Measurements from ENCODE around the gene TTPAL. TPM values are rescaled to one million over a fixed set of nuclear protein-coding genes. Genes with fewer than 3 reads are reported as not detected.
A peak's percentile ranks its signal among the peaks of the same experiment; 100 is the strongest.
"Not testable (repeated sequence)": the region's sequence is repeated elsewhere in the genome, so short reads cannot be mapped to it uniquely, and the experiment has no call there.

Gene TTPAL
- total RNA-seq, 1 experiment from 2014 or later, result 10.7 TPM

DNA sequence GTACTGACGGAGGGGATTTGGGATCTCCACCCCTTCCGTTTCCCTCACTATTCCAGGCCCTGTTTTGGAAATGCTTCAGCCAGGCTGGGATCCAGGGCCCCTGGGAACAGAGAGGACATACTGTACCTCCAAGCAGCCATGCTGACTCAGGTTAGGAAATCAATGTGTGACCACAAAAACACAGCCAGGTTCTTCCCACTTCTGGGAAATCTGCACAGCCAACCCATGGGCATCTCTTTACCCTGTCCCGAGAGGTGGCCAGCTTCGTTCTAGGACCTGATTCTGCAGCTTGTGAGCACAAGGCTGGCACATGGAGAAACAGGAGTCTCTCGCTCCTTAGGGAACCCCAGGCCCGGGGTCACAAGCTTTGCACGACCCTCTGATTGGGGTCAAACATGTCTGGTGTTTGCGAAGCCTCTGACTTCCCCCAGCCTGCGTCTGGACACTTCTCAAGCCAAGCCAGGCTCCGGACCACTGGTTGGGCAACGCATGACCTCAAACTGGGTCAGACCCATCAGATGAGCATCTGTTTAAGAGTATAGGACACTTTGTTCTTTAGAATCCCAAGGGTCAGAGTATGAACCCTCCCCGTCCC lies 8.3 kb upstream of the TTPAL start:
- peak; percentile 8 for DNase-seq (ENCODE audit: low read depth)

DNA sequence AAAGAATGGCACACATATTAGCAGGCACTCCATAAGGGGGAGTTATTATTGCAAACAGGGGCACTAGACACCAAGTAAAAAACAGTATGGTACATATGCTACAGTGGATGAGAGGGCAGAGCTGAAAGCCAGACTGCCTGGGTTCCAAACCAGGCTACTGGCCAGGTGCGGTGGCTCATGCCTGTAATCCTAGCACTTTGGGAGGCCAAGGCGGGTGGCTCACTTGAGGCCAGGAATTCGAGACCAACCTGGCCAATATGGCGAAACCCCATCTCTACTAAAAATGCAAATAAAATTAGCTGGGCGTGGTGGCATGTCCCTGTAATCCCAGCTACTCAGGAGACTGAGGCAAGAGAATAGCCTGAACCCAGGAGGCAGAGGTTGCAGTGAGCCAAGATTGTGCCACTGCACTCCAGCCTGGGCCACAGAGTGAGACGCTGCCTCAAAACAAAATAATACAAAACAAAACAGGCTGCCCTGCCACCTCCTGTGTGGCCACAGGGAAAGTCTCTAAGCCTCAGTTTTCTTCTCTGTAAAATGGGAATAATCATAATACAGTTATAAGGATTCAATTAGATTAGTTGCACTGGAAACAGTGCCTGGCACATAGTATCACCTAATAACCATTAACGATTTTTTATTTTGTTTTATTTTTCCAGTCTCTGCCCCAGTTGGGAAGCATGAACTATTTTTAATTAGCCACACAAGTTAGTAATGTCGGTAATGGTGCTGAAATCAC lies 7.5 kb upstream of the TTPAL start:
- DNase-seq (ENCODE audit: low read depth), result no peak

DNA sequence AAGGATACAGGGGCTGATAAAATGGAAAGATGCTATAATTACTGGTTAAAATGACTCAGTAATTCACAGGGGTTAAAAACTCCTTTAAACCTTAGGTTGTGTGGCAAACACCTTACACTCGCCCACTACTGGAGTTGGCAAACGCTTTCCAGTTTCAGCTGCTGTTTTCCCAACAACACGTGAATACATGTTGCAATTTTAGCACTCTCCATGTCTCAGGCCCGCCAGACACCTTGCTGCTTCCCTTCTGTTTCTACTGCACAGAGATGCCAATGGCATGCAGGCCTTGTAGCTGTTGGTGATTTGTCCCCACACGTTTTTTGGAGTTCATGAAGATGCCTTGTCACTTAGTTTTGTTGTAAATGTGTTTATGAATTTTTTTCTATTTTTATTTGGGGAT lies 5.3 kb upstream of the TTPAL start:
- no peak for DNase-seq (ENCODE audit: low read depth)

DNA sequence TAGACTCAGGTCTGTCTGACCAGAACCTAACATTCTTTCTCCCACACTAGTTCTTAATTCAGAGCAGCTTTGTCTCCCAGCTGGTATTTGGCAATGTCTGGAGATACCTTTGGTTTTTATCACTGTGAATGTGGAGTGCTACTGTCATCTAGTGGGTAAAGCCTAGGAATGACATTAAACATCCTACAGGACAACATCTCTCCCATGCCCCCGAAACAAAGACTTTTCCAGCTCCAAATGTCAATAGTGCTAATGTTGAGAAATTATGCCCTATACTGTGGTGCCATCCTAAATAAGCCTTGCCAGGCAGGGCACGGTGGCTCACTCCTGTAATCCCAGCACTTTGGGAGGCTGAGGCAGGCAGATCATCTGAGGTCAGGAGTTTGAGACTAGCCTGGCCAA lies 4.2 kb upstream of the TTPAL start:
- no peak for DNase-seq (ENCODE audit: low read depth)

DNA sequence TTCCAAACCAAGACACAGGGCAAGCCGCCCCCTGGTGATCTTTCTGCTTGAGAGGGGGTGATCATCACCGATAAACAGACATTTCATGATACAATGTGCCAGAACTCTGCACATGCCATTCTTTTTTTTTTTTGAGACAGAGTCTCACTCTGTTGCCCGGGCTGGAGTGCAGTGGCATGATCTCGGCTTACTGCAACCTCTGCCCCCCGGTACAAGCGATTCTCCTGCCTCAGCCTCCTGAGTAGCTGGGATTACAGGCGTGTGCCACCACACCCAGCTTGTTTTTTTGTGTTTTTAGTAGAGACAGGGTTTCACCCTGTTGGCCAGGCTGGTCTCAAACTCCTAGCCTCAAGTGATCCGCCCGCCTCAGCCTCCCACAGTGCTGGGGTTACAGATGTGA lies 3.4 kb upstream of the TTPAL start:
- DNase-seq (ENCODE audit: low read depth), result not testable (repeated sequence)

DNA sequence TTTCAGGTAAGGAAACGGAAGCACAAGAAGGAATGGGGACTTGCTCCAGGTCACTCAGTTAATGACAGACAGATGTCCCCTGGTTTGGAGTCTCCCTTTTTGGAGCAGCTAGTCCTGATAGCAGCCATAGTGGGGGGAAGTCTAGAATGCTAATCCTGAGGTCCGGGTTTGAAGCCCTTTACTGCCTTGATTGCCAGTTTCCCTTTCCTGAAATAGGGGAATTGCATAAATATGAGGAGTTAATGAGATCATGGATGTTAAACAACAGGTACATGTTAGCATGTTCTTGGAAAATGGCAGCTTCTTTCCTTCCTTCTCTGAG lies 341 bp upstream of the TTPAL start:
- no peak for DNase-seq (ENCODE audit: low read depth)

DNA sequence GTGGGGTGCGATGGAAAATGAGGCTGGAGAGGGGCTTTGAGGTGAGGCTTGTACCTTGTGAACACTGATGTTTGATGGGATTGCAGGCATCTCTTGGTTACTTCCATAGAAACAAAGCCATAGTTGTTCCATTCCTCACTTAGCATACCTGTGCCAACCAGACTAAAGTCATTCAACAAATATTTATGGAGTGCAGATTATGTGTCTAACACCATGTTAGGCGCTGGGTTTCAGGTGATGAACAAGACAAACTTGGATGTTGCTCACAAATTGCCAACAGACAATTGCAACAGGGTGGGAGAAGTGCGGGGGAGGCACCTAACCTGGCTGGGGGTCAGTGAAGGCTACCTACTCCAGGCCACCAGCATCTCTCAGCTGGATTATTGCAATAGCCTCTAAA lies 1.5 kb downstream of the TTPAL start:
- DNase-seq (ENCODE audit: low read depth), result no peak

DNA sequence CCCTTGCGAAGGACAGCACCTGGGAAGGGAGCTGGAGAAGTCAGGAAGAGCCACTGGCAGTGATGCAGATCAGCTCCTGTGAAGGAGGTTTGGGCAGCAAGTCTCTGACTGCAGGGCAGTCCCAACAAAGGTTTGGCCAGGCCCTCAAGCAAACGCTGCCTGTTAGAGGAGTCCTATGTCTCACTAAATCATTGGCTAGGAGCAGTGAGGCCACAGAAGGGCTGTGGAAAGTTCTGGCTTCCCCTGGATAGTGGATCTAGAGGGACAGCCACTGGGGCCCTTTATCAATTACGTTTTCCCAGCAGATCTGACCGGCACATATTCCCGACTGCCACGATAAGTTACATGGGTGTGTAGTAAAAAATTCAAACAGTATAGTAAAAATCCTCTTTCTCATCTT lies 2.5 kb downstream of the TTPAL start:
- DNase-seq (ENCODE audit: low read depth), result no peak

DNA sequence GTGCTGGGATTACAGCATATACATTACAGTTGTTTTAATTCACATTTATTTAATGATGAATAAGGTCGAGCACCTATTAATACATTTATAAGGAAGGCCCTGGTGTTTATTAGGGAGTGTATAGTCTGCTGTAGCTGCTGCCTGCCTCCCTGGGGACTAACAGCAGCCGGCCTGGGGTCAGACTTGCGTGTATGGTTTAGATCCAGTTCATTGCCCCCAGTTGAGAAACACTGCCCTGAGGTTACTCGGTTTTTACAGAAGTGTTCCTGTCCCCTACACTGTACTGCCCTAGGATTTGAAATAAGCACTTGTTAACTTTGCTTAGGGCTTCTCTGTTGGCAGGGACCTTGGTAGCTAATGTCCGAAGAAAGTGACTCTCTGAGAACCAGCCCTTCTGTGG lies 4.0 kb downstream of the TTPAL start:
- DNase-seq (ENCODE audit: low read depth), result no peak

DNA sequence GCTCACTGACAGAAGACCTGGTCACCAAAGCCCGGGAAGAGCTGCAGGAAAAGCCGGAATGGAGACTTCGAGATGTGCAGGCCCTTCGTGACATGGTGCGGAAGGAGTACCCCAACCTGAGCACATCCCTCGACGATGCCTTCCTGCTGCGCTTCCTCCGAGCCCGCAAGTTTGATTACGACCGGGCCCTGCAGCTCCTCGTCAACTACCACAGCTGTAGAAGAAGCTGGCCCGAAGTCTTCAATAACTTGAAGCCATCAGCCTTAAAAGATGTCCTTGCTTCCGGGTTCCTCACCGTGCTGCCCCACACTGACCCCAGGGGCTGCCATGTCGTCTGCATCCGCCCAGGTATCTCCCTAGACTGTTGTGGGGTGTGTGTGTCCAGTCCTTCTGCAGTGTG lies 4.4 kb downstream of the TTPAL start:
- no peak for DNase-seq (ENCODE audit: low read depth)

DNA sequence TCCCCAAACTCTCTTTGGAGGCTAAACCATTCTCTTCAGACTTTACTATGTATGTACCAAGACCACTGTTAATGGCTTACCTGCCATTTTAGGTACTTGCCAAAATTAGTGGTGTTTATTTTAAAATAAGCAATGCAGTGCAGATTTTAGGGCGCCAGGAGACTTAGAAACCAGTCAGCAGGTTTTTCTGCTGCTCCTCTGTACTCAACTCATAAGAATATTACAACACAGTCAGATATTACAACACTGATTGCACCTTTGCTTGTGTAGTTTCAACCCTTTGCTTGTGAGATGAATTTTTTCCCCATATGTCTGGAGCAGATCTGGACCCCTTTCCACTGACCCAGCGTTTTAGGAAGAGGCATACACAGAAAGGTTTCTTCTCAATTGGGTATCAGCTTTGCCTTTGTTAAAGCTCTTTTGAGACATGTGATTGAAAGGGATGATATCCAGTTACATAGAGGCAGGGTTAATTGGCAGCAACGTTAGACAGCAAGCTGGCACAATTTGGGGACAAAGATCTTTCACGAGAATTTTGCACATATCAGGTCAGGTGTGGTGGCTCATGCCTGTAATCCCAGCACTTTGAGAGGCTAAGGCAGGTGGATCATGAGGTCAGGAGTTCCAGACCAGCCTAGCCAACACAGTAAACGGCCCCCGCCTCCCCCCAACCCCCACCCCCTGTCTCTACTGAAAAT lies 6.2 kb downstream of the TTPAL start:
- DNase-seq (ENCODE audit: low read depth), result no peak

DNA sequence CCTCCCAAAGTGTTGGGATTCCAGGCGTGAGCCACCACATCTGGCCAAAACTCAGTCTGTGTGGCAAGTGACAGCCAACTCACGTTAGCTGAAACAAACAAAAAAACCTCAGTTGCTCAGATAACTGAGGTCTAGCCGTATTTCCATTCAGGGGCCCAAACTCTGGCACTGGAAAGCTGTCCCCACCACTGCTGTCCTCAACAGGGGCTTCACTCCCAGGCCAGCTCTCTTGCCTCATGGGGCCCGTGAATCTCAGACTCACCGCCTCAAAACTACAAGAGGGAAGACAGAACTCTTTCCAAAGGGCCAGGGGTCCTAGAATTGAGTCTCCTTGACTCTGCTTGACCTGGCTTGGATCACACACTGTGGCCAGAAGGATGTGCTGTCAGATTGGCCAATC lies 7.4 kb downstream of the TTPAL start:
- DNase-seq (ENCODE audit: low read depth), result no peak

DNA sequence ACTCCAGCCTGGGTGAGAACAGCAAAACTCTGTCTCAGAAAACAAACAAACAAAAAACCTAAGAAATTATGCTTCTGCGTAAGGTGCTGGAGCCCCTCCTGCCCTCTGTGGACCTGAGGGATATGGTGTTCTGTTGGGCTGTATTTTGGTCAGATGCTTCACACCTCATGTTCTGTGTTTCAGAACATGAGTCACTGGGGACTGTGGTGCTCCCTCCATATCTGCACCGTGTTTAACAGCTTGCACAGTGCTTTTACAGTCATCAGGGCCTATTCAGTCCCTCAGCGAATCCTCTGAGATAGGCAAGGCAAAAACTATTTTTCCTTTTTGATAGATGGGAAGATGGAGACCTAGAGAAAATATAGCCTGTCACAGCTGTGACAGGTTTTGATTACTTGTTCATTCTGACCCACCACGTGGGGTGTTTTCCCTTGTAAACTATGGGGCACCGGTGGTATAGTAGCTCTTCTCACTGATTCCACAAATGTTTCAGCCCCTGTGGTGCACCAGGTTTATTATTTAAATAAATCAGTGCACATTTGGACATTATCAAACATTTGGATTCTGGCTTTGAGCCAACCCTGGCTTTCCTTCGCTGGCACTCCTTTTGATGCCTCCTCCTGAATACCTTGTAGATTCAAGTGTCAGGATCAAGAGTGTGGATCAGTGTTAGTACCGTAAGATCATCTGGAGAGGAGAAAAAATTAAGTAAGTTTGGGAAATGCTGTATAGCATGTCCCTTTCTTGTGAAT lies 9.6 kb downstream of the TTPAL start:
- no peak for DNase-seq (ENCODE audit: low read depth)

DNA sequence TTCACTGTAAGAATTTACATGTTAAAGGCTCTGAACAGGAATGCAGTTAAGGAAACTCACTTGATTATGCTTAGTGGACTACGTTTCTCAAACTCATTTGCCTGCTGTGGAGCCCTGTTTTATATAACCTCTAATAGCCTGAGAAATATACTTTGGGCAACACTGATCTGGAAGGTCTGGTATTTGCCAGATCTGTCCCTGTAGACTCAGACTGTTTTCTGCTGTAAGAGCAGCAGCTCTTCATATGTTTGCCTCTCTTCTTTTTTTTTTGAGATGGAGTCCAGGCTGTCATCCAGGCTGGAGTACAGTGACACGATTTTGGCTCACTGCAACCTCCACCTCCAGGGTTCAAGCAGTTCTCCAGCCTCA lies 10.1 kb downstream of the TTPAL start:
- no peak for DNase-seq (ENCODE audit: low read depth)

DNA sequence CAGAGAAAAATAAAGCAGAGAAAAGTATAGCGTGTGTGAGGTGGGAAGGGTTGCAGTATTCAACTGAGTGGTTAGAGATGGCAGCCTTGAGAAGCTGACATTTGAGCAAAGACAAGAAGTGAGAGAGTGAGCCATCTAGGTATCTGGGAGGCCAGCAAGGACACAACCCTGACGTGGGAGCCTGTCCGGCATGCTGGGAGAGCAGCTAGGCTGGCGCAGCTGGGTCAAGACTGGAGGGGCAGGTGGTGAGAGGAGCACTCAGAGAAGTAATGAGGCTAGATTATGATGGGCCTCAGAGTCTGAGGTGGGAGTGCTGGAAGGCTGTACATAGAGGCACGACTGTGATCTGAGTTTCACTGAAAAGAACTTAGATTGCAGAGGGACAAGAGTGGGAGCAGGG lies 12.9 kb downstream of the TTPAL start:
- DNase-seq (ENCODE audit: low read depth), result no peak

DNA sequence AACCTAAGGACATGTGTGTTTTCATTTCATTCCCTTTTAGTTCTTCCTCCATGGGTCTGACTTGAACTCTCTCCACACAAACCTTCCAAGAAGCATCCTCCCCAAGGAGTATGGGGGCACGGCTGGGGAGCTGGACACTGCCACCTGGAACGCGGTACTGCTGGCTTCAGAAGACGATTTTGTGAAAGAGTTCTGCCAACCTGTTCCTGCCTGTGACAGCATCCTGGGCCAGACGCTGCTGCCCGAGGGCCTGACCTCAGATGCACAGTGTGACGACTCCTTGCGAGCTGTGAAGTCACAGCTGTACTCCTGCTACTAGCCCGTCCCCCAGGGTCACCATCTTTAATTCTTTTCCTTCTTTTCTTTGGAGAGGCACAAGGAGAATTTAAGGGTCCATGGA lies 13.5 kb downstream of the TTPAL start:
- DNase-seq (ENCODE audit: low read depth), result no peak

DNA sequence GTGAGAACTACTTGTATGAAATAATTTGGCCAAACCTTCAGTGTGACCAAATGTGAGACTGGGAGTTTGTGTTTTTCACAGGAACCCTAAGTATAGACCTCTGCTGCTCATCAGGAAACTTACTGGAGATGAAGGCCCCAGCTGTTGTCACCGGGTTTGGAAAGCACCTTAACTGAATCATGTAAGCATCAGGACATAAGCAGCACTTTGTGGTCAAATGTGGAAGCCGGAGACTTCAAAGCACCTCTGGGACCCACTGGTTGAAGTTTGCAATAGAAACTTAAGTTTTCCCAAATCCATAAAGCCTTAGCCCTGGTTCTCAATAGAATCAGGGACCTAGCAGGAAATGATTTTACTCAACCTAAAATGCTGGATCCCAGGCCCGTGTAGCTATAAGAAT lies 14.3 kb downstream of the TTPAL start:
- DNase-seq (ENCODE audit: low read depth), result no peak

DNA sequence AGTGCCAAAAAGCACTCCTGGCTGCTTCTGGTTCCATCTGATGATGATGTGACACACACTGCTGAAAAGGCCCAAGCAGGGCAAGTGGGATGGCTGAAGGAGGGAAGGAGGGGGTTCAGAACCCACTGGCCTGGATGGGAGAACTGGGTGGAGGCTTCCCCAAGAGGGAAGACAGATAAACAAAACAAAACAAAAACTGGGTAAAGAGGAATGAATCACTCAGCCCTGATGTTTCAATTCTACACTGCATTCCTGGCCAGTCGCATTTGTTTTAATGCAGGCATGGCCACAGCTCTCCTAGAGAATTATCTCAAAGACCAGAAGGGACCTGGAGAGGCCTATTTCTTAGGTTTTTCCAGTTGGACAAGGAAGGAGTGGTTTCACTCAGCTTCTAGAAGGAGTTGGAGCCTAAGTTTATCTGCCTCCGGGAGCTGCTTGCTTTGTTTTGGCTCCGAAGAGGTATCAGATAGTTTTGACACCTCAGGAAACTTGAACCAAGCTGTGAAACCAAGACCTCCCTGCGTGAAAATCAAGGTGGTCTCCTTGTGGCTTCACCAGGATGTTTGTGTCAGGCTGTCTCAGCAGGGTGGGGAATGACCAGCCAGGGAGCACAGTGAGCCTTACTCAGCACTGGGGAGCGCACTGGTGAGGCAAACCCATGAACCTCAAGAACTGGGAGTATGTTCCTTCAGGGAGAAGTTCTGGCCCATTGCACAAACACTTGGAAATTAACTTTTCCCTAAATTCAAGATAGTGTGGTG lies 16.1 kb downstream of the TTPAL start:
- no peak for DNase-seq (ENCODE audit: low read depth)

DNA sequence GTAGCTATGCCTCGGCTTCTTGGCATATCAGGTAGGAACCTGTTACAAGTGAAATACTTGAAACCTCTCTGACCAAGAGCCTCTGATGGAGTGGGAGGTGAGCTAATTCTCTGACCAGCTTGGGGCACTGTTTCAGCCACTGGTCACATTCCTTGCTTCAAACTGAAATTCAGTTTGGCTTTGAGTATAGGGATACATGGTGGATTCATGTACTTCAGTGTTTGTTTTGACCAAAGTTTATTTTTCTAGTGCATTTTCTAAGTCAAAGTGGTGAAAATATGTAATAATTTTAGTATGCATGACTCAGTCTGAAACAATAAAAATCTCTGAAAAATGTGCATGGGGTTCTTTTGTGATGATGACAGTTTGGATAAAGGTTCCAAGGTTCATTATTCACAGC lies 18.6 kb downstream of the TTPAL start:
- DNase-seq (ENCODE audit: low read depth), result no peak

DNA sequence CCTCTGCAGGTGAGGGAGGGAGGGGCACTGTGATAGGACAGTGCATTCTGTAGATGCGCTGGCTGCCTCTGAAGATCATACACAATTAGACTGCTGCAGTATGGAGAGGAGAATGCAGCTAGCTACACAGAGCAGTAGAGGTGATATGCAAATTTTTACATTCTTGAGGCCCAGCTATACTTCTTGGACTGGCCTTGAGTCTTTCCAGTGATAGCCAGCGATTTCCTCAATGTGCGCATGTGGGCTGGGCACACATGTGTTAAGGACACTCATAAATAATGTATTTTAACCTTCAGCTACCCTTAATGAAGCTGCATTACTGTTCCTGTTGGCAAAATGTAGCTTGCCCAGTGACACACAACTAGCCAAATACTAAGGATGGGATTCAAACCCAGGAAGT lies 19.0 kb downstream of the TTPAL start:
- DNase-seq (ENCODE audit: low read depth), result no peak

DNA sequence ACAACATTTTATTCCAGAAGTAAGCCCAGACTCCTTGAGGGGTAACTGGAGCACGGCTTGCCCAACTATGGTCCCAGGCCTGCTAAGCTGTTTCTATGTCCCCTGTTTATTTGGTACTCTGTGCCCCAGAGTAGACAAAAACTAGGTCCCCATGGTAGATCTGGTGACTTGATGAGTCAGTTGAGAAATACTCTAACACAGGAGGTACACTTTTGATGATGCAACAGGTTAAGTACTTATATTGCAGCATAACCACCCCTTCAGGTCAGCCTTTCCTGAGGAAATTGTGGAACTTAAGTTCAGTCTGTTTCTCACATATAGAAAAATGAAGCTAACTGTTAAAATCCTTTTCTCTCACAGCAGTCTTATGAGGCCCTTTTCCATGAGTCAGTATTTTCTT lies 19.6 kb downstream of the TTPAL start:
- peak; percentile 69 for DNase-seq (ENCODE audit: low read depth)
